HG03342 (cell line): ENCODE measurements around the gene MC4R.

ENCODE experiments used
- ATAC-seq: cut with Tn5 transposase; IDR thresholded peaks from one replicate; pipeline ENCODE4 v1.9.1; 2021; ENCODE audit warnings: mild to moderate bottlenecking, moderate library complexity; ENCODE audit not compliant: unreplicated experiment

Gene MC4R

DNA sequence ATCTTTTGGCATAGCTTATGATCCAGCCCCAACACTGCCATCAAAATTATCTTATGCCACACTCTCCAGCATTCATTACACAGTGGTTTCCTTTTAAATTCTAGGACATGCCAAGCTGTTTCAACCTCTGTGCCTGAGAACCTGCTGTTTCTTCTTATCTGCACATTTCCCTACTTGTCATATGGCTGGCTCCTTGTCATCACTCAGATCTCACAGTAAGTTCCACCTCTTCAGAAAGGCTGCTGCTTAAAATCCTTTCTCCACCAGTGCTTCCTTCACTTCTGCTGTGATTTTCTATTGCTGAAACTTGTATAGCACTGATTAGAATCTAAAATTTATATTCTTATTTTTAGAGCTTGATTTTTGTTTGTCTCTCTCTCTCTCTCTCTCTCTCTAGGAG lies 43.4 kb downstream of the MC4R start:
- ATAC-seq: no peak

DNA sequence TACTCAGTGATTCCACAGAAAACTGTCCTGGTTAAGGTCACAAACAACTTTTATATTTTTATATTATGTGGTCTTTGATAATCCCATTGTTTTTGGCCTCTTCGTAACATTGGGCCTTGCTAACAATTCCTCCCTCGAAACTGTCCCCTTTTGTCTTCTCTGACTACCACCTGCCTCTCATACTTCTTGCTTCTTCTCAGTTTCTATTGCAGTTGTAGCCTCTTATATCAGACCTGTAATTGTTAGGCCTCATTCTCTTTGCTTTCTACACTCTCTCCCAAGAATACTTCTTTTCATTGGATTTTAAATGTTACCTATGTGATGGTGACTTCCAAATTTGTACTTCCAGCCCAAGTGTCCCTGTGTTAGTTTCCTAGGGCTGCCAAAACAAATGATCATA lies 44.7 kb downstream of the MC4R start:
- no peak for ATAC-seq

DNA sequence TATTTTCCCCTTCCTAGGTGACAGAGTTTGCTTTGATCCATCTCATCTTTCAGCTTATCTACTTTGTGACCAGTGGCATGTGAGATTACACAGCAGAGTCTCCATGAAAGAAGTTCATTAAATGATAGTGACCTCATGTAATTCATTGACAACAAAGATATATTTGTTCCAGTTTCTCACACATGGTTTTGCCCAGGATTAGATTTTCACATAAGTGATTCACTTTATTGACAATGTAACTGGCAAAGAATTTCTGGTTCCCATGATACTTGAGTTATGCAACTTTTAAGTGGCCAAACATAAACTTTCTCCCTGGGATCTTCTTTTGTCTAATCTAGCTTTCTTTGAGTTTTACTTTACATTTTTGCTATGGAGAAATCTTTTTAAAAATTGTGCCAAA lies 50.0 kb downstream of the MC4R start:
- no peak for ATAC-seq
